Lower leg skin (tissue), 4 donors: Measurements from ENCODE around the gene DLGAP1. TPM values are rescaled to one million over a fixed set of nuclear protein-coding genes. Genes with fewer than 3 reads are reported as not detected.

Source experiments
- DNase-seq, 2 donors: peaks; one replicate each; pipeline ENCODE4 v3.0.0-alpha.2; 2019; ENCODE audit warnings: low spot score in 2 of 2
- H3K4me3 ChIP-seq: fragments of 200-600 bp; sonication (generic); 2 replicates; pipeline ENCODE4 v1.5.1; 2017; ENCODE audit warnings: mild to moderate bottlenecking, low read depth; ENCODE audit not compliant: poor library complexity, severe bottlenecking
- CTCF ChIP-seq, 3 donors: fragments of 450-650 bp; IDR thresholded peaks; one replicate each; pipeline ENCODE4 v1.5.1; 2016; ENCODE audit warnings: antibody characterized with exemption in 3 of 3, mild to moderate bottlenecking in 3 of 3, moderate library complexity in 2 of 3
- POLR2A ChIP-seq, 2 donors: fragments of 450-650 bp; IDR thresholded peaks; one replicate each; pipeline ENCODE4 v1.6.1; 2016 to 2017; ENCODE audit warnings: antibody characterized with exemption in 2 of 2, mild to moderate bottlenecking in 1 of 2, moderate library complexity in 1 of 2
- WGBS, 2 donors: methylation state at CpG; one replicate each; pipeline ENCODE4 v1.1.5; 2018; 5-methylcytosine and 5-hydroxymethylcytosine counted together
- intact Hi-C: fragments of 100-400 bp; cut with DNase I; formaldehyde crosslinking; loops from one replicate; pipeline ENCODE4 v1.15.0; 2023; ENCODE audit warnings: low total_unique reads
- total RNA-seq, 4 donors: library from RNA; depleted of rRNA; stranded (reverse); fragments of >200 nt; gene quantifications; one replicate each; pipeline ENCODE4 v1.1.0, GENCODE V29; 2016

The DLGAP1 gene
- total RNA-seq, 4 donors from 2014 or later, result 0.34 to 1.3 (median 0.82) TPM

DNA sequence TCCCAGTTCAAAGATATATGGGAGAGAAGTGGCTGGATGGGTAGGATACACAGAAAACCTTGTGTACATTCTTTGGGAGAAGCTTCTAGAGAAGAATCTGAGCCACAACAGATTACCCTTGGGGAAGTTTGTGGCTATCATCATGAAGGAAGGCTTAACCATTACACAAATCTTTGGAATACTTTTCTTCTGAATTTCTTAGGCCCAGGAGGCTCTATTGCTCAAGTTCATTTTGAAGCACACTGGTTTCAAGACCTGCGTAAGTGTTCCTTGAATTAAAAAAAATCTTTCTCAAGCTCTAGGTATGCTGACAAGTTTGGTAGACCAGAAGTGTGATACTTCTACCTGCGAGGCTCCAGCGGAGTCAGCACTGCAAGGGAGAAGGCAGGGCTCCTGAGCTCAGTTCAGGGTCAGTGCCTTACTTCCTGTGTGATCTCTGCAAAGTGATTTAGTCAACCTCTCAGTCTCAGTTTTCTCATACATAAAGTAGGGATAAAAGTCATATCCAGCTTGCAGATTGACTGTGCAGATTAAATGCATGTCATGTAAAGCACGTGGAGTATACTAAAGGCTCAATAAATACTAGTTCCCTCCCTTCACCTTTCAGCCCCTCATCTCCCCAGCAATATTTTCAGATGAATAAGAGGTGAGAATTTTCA is 438.6 kb downstream of the DLGAP1 start:
- no peak overlapping the region for H3K4me3 ChIP-seq
- DNase-seq, result no peak
- intact Hi-C loops, result no loop called here
- WGBS, 2 donors, result 79 to 89% methylated on average over 4 of the region's 4 CpGs
- no peak for TF ChIP-seq POLR2A (IDR thresholded peaks at IDR 0.05)
- no peak for TF ChIP-seq CTCF (IDR thresholded peaks at IDR 0.05)

DNA sequence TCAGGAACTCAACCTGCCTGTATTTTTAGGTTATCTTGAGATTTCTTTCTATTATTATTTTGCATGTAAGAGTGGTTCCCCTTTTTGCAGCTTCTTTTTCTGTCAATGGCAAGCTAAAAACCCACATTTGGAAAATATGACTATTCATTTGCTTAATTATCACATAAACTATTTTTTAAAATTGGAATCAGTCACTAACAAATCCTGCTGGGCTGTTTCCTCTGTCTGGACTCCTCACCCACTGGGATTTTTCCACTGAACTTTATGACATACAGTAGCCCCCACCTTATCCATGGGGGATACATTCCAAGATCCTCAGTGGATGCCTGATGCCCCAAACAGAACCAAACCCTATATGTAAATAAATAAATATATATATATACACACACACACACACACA is 447.3 kb downstream of the DLGAP1 start:
- DNase-seq, result no peak
- TF ChIP-seq CTCF (IDR thresholded peaks at IDR 0.05) (no peak), POLR2A (IDR thresholded peaks at IDR 0.05) (no peak)
- intact Hi-C loops, result loop anchor here (10.0 kb wide), 1 partner anchor 233 kb away; no protein-coding TSS in a partner anchor
- no peak overlapping the region for H3K4me3 ChIP-seq

GRCh38 chr18:4004183-4004829 is 450.8 kb downstream of the DLGAP1 start:
- no peak for TF ChIP-seq POLR2A (IDR thresholded peaks at IDR 0.05)
- no peak overlapping the region for H3K4me3 ChIP-seq
- DNase-seq, result no peak
- WGBS, 2 donors, result 34 to 38% methylated on average over 8 of the region's 8 CpGs
- intact Hi-C loops, result loop anchor here (10.0 kb wide), 1 partner anchor 230 kb away; no protein-coding TSS in a partner anchor

GRCh38 chr18:3998698-3999333 is 456.3 kb downstream of the DLGAP1 start:
- no peak for TF ChIP-seq CTCF (IDR thresholded peaks at IDR 0.05)
- no peak for TF ChIP-seq POLR2A (IDR thresholded peaks at IDR 0.05)
- no peak overlapping the region for H3K4me3 ChIP-seq
- no peak for DNase-seq
- intact Hi-C loops, result no loop called here
- 18 to 28% methylated on average over 4 of the region's 4 CpGs for WGBS, 2 donors

GRCh38 chr18:3995476-3996102 is 459.5 kb downstream of the DLGAP1 start:
- H3K4me3 ChIP-seq, result no peak overlapping the region
- WGBS, 2 donors, result 18 to 19% methylated on average over 8 of the region's 8 CpGs
- no peak for DNase-seq
- no peak for TF ChIP-seq POLR2A (IDR thresholded peaks at IDR 0.05)
- TF ChIP-seq CTCF (IDR thresholded peaks at IDR 0.05), result no peak
- intact Hi-C loops, result no loop called here
